MG63 (cell line): Measurements from ENCODE around the gene SLC44A5. TPM values are rescaled to one million over a fixed set of nuclear protein-coding genes. Genes with fewer than 3 reads are reported as not detected.
"Not testable (repeated sequence)": the region's sequence is repeated elsewhere in the genome, so short reads cannot be mapped to it uniquely, and the experiment has no call there.

Experiments
- DNase-seq: peaks from one replicate; pipeline ENCODE4 v3.0.0-alpha.2; 2020
- H3K27me3 ChIP-seq: fragments of 250-450 bp; sonication (Bioruptor Pico); 2 replicates; pipeline ENCODE4 v1.5.1; 2020; ENCODE audit warnings: mild to moderate bottlenecking, moderate library complexity
- H3K36me3 ChIP-seq: fragments of 250-450 bp; sonication (Bioruptor Pico); 2 replicates; pipeline ENCODE4 v1.5.1; 2020; ENCODE audit warnings: mild to moderate bottlenecking, moderate library complexity
- H3K4me3 ChIP-seq: fragments of 250-450 bp; sonication (Bioruptor Pico); 2 replicates; pipeline ENCODE4 v1.5.1; 2020; ENCODE audit warnings: mild to moderate bottlenecking, moderate library complexity
- H3K9me3 ChIP-seq: fragments of 250-450 bp; sonication (Bioruptor Pico); 2 replicates; pipeline ENCODE4 v1.5.1; 2020; ENCODE audit warnings: mild to moderate bottlenecking, moderate library complexity
- total RNA-seq: library from RNA; depleted of rRNA; stranded (reverse); fragments of >200 nt; shearing (Covaris generic); gene quantifications from 2 replicates; pipeline ENCODE4 v1.2.3, GENCODE V29; 2014; ENCODE audit warnings: low replicate concordance

Gene SLC44A5
- total RNA-seq, 1 experiment from 2014 or later: not detected

- DNase-seq: no peak
- Histone ChIP-seq H3K36me3 (no peaks in the 10 kb centered on the region), H3K27me3 (no peaks in the 10 kb centered on the region), H3K4me3 (no peak overlapping the region), H3K9me3 (no peaks in the 10 kb centered on the region; the same call in none of the 2 replicates)
Measured at GRCh38 chr1:75392278-75392677, 218.6 kb downstream of the SLC44A5 start.

DNA sequence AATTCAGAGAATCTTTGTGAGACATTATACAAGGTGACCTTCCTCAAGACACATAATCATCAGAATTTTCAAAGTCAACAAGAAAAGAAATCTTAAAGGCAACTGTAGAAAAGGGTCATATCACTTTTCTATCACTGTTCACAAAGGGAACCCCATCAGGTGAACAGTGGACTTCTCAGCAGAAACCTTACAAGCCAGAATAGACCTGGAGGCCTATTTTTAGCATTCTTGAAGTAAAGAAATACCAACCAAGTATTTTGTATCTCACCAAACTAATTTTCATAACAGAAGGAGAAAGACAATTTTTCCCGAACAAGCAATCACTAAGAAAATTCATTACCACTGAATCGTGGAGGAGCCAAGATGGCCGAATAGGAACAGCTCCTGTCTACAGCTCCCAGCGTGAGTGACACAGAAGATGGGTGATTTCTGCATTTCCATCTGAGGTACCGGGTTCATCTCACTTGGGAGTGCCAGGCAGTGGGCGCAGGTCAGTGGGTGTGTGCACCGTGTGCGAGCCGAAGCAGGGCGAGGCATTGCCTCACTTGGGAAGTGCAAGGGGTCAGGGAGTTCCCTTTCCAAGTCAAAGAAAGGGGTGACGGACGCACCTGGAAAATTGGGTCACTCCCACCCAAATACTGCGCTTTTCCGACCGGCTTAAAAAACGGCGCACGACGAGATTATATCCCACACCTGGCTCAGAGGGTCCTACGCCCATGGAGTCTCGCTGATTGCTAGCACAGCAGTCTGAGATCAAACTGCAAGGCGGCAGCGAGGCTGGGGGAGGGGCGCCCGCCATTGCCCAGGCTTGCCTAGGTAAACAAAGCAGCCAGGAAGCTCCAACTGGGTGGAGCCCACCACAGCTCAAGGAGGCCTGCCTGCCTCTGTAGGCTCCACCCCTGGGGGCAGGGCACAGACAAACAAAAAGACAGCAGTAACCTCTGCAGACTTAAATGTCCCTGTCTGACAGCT lies 235.2 kb downstream of the SLC44A5 start:
- not testable (repeated sequence) for H3K27me3 ChIP-seq, H3K9me3 ChIP-seq, H3K4me3 ChIP-seq, H3K36me3 ChIP-seq, DNase-seq

DNA sequence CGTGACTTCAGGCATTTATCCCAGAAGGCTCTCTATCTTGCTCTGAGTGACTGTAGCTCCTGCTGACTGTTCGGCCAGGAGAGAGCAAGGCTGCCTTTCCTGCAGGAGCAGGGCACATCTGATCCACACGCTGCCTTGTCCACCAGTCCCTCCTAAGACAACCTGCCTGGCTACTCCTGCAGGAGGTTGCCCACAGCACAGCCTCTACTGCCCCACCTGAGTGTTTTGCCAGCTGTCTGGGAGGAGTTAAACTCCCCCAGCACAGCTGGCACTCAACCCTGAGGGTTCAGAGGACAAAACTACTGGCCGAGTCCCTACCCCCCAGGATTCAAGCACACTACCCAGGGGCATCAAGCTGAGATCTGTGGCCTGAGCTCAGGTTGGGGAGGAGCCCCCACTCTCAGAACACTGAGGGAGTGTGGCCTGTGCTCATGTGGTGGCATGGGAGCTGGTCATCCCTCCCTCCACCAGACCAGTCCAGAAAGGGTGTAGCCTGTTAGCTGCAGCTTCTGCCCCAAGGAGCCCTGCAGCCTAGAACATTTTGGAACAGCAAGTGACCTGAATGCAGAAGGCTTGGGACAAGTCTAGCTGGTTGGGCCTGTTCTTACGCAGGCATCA lies 237.3 kb downstream of the SLC44A5 start:
- H3K27me3 ChIP-seq: no peaks in the 10 kb centered on the region
- no peaks in the 10 kb centered on the region for H3K9me3 ChIP-seq
- no peak for DNase-seq
- H3K36me3 ChIP-seq: no peaks in the 10 kb centered on the region
- H3K4me3 ChIP-seq: no peak overlapping the region

GRCh38 chr1:75366595-75366994 lies 244.3 kb downstream of the SLC44A5 start:
- Histone ChIP-seq H3K4me3 (no peak overlapping the region), H3K27me3 (no peaks in the 10 kb centered on the region), H3K9me3 (no peaks in the 10 kb centered on the region), H3K36me3 (no peaks in the 10 kb centered on the region)
- no peak for DNase-seq

- Histone ChIP-seq H3K4me3 (no peak overlapping the region), H3K27me3 (no peaks in the 10 kb centered on the region), H3K36me3 (no peaks in the 10 kb centered on the region), H3K9me3 (no peaks in the 10 kb centered on the region)
- no peak for DNase-seq
Measured at GRCh38 chr1:75361260-75361659, 249.7 kb downstream of the SLC44A5 start.

DNA sequence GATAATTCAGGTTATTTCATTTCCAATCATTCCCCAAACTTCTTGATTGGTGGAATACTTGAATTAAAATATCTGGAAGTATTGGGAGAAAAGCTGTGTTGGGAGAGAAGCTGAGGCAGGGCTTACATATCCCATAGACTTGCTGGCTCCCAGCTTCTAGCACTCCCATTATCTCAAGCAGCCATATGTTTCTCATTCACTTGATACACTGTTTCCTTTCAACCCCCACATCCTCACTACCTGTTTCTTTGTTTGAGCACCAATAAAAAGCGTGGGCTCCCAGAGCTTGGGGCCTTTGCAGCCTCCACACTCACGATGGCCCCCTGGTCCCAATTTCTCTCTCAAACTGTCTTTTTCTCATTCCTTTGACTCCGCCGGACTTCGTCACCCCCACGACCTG lies 256.6 kb downstream of the SLC44A5 start:
- H3K36me3 ChIP-seq, DNase-seq, H3K4me3 ChIP-seq, H3K27me3 ChIP-seq, H3K9me3 ChIP-seq: not testable (repeated sequence)

GRCh38 chr1:75353051-75353450 lies 257.9 kb downstream of the SLC44A5 start:
- DNase-seq: no peak
- Histone ChIP-seq H3K36me3 (no peaks in the 10 kb centered on the region), H3K9me3 (no peaks in the 10 kb centered on the region), H3K27me3 (no peaks in the 10 kb centered on the region), H3K4me3 (no peak overlapping the region)

GRCh38 chr1:75345538-75346292 lies 265.2 kb downstream of the SLC44A5 start:
- H3K36me3 ChIP-seq: no peaks in the 10 kb centered on the region
- peak; percentile 13 for DNase-seq
- H3K4me3 ChIP-seq: no peak overlapping the region
- H3K27me3 ChIP-seq: no peaks in the 10 kb centered on the region
- no peaks in the 10 kb centered on the region for H3K9me3 ChIP-seq

DNA sequence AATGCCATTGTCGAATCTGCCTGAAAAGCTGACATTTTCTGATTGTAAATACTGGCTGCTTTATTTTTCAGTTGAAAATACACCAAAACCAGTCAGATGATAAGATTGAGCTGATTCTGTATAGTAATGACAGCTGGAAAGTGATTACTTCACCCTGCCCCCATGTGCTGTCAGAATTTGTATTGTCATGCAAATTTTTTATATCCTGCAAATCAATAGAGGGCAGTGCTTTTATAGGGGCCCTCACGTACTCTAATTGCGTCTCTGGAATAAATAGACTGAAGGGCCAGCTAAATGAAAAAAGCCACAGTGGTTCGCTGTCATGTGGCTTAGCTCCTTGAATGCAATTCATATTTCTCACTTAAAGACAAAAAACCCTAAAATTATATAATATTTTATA lies 268.1 kb downstream of the SLC44A5 start:
- no peaks in the 10 kb centered on the region for H3K36me3 ChIP-seq
- H3K27me3 ChIP-seq: no peaks in the 10 kb centered on the region
- DNase-seq: no peak
- H3K4me3 ChIP-seq: no peak overlapping the region
- H3K9me3 ChIP-seq: no peaks in the 10 kb centered on the region

- no peak overlapping the region for H3K4me3 ChIP-seq
- no peaks in the 10 kb centered on the region for H3K27me3 ChIP-seq
- H3K9me3 ChIP-seq: no peaks in the 10 kb centered on the region
- no peaks in the 10 kb centered on the region for H3K36me3 ChIP-seq
- no peak for DNase-seq
Measured at GRCh38 chr1:75341537-75341936, 269.4 kb downstream of the SLC44A5 start.

DNA sequence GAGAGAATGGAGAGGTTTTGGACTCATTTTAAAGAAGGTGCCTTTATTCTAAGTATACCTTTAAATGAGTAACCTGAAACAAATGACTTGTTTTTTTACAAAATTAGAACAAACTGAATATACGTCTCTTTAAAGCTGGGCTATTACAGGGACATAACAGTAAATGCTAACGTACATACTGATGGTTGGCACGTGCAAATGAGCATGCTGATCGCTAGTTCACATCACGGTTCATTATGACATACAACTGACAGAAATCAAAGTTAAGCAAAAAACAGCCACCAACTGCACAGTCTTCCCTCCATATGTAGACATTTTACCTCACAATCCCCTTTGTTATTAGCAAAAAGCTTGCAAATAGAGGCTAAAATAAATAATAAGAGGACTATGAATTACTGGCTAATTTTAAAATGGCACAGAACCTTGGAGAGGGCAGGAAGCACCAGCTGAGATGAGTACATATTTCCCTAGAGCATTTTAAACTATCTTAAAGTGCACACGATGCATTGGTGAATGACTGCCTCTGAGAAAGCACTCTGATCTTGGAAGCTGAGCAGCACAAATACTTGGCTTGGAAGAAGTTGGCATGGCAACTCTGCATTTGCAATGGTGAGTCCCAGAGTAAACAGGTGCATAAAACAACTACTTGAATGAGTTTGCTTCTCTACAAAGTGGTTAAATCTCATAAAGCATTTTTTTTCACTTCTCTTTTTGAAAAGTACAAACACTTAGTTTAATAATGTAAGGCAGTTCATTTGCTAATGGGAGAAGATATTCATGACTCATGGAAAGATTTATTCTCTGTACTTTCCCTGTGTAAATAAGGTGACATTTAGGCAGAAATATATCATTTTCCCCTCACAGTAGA lies 272.1 kb downstream of the SLC44A5 start:
- no peaks in the 10 kb centered on the region for H3K36me3 ChIP-seq

DNA sequence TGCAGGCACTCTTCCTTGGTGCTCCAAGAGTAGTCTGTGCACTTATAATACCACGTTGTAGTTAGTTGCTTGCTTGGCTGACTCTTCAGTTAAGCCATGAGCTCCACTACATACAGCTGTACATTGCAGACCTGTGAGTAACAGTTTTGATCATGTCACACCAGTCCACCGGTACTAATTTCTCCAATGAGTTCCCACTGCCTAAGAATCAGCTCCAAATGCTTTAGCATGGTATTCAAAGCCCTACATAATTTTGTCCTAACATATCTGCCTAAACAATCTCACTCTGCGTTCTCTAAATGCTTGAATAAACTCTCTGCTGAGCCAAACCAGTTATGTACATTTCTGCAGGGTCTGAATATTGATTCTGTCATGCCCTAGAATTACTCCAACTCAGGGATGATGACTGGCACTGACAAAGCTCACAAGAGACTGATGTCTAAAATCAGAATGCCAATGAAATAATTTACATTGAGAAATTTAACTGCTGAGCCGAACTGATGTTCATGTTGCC lies 276.0 kb downstream of the SLC44A5 start:
- DNase-seq: no peak
- no peaks in the 10 kb centered on the region for H3K9me3 ChIP-seq

More for the DNA sequence above, 272.1 kb downstream of the SLC44A5 start:
- Histone ChIP-seq H3K9me3 (no peaks in the 10 kb centered on the region), H3K4me3 (no peak overlapping the region), H3K27me3 (no peaks in the 10 kb centered on the region)
- peak; percentile 1 for DNase-seq

DNA sequence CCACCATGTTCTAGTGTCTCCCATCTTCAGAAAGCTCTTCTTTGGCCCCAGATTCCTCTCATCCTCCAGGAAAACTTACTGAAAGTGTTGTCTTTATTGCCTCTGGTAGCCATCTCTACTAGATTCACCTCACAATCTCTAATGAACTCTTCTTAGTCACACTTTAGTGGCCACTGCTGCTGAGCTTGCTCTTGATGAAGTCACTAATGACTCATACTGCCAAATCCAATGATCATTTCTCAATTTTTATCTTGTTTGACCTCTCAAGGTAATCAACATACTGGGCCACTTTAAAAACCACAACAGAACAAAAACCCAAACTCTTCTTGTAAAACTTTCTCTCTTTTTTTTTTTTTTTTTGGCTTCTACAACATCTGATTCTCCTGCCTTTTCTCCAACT lies 280.3 kb downstream of the SLC44A5 start:
- no peak for DNase-seq
- no peaks in the 10 kb centered on the region for H3K9me3 ChIP-seq
- H3K4me3 ChIP-seq: no peak overlapping the region
- no peaks in the 10 kb centered on the region for H3K27me3 ChIP-seq
- H3K36me3 ChIP-seq: no peaks in the 10 kb centered on the region

More for the DNA sequence above, 276.0 kb downstream of the SLC44A5 start:
- Histone ChIP-seq H3K27me3 (no peaks in the 10 kb centered on the region), H3K4me3 (no peak overlapping the region), H3K36me3 (no peaks in the 10 kb centered on the region)

DNA sequence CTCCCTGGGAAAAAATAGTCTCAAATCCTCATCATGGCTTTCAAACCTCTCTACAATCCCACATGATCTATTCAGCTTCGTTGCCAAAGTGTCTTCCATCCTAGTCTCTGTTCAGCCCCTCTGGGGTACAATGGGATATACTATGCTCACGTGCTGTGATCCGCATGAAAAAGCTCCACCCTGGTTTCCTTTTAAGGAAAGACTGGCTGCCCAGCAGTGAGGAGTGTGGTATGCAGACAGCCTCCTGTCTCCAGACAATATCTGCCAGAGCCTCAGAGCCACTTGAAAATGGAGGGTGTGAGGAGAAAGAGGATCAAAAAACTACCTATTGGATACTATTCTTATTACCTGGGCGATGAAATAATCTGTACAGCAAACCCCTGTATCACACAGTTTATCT lies 282.2 kb downstream of the SLC44A5 start:
- no peak for DNase-seq
- no peaks in the 10 kb centered on the region for H3K27me3 ChIP-seq
- no peaks in the 10 kb centered on the region for H3K36me3 ChIP-seq
- H3K4me3 ChIP-seq: no peak overlapping the region
- no peaks in the 10 kb centered on the region for H3K9me3 ChIP-seq

- DNase-seq: no peak
- H3K36me3 ChIP-seq: no peaks in the 10 kb centered on the region
Measured at GRCh38 chr1:75327395-75327794, 283.5 kb downstream of the SLC44A5 start.

GRCh38 chr1:75317976-75318375 lies 292.9 kb downstream of the SLC44A5 start:
- Histone ChIP-seq H3K4me3 (no peak overlapping the region), H3K27me3 (no peaks in the 10 kb centered on the region), H3K9me3 (no peaks in the 10 kb centered on the region), H3K36me3 (no peaks in the 10 kb centered on the region)
- no peak for DNase-seq

More at GRCh38 chr1:75327395-75327794, 283.5 kb downstream of the SLC44A5 start:
- no peaks in the 10 kb centered on the region for H3K9me3 ChIP-seq
- no peak overlapping the region for H3K4me3 ChIP-seq
- no peaks in the 10 kb centered on the region for H3K27me3 ChIP-seq
